ENCODE measurements around the gene RNF224. TPM values are rescaled to one million over a fixed set of nuclear protein-coding genes. Genes with fewer than 3 reads are reported as not detected.

Gene RNF224
- not detected in 2 replicates for total RNA-seq

- TF ChIP-seq, protein P1, sequence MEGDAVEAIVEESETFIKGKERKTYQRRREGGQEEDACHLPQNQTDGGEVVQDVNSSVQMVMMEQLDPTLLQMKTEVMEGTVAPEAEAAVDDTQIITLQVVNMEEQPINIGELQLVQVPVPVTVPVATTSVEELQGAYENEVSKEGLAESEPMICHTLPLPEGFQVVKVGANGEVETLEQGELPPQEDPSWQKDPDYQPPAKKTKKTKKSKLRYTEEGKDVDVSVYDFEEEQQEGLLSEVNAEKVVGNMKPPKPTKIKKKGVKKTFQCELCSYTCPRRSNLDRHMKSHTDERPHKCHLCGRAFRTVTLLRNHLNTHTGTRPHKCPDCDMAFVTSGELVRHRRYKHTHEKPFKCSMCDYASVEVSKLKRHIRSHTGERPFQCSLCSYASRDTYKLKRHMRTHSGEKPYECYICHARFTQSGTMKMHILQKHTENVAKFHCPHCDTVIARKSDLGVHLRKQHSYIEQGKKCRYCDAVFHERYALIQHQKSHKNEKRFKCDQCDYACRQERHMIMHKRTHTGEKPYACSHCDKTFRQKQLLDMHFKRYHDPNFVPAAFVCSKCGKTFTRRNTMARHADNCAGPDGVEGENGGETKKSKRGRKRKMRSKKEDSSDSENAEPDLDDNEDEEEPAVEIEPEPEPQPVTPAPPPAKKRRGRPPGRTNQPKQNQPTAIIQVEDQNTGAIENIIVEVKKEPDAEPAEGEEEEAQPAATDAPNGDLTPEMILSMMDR (conservative IDR thresholded peaks at IDR 0.05; ENCODE audit: low read depth, low read length): peak; percentile 86
- no peak within 1 kb of the TSS for H3K4me3 ChIP-seq (ENCODE audit: low read depth, low read length)
- DNase-seq (ENCODE audit: low read depth): no peak
Observed at GRCh38 chr9:137227054-137227852, at the start of gene RNF224. Gene RNF224 (plus strand): TSS chr9:137227502. CDS start chr9:137228336, 834 bp downstream.

GRCh38 chr9:137178201-137178938 is 48.9 kb upstream of the RNF224 start:
- TF ChIP-seq, protein P1 (conservative IDR thresholded peaks at IDR 0.05; ENCODE audit: low read depth, low read length): no peak
- no peak overlapping the region for H3K4me3 ChIP-seq (ENCODE audit: low read depth, low read length)
- DNase-seq (ENCODE audit: low read depth): no peak

GRCh38 chr9:137178939-137179630 is 48.2 kb upstream of the RNF224 start:
- no peak for DNase-seq (ENCODE audit: low read depth)
- TF ChIP-seq, protein P1 (conservative IDR thresholded peaks at IDR 0.05; ENCODE audit: low read depth, low read length): no peak

DNA sequence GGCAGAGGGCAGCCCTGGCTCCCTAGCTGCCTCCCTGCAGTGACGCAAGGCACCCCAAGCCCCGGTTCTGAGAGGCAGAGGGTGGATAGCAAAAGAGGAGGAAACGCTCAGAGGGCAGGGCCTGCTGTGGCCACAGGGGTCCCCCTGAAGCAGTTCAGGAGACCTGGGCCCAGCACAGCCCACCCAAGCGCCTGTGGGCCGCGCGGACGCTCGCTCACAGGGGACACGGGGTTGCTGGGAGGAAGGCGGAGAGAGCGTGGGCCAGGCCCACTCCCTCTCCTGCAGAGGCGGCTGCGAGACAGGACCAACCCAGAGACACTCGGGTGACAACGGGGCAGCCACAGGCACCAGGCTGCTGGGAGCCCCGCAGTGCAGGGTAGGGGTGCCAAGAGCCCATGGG is 47.5 kb upstream of the RNF224 start:
- TF ChIP-seq, protein P1 (conservative IDR thresholded peaks at IDR 0.05; ENCODE audit: low read depth, low read length): no peak
- H3K4me3 ChIP-seq (ENCODE audit: low read depth, low read length): no peak overlapping the region
- DNase-seq (ENCODE audit: low read depth): no peak

More at GRCh38 chr9:137178939-137179630, 48.2 kb upstream of the RNF224 start:
- H3K4me3 ChIP-seq (ENCODE audit: low read depth, low read length): no peak overlapping the region

GRCh38 chr9:137180491-137180890 is 46.8 kb upstream of the RNF224 start:
- DNase-seq (ENCODE audit: low read depth): no peak
- TF ChIP-seq, protein P1 (conservative IDR thresholded peaks at IDR 0.05; ENCODE audit: low read depth, low read length): no peak
- no peak overlapping the region for H3K4me3 ChIP-seq (ENCODE audit: low read depth, low read length)

DNA sequence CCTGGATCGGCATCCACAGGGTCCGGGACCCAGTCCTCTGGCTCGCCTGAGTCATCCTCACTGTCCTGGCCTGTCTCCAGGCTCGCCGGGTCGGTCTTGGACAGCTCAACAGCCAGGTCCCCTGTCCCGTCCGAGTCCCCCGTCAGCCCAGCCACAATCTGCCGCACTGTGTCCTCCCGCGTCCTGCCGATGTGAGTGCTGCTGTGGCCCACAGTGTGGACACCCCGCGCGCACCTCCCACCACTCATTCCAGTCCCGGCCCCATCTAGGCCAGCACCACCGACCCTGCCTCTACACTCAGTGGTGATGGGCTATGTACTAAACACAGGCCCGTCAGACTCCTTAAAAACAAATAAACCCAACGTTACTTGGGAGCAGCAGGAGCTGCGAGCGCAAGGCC is 45.6 kb upstream of the RNF224 start:
- TF ChIP-seq, protein P1 (conservative IDR thresholded peaks at IDR 0.05; ENCODE audit: low read depth, low read length): no peak
- H3K4me3 ChIP-seq (ENCODE audit: low read depth, low read length): no peak overlapping the region
- no peak for DNase-seq (ENCODE audit: low read depth)

Data from epithelial cell of proximal tubule (primary cell).